K562 (cell line): ENCODE data around the gene ADAMTS20. TPM values are rescaled to one million over a fixed set of nuclear protein-coding genes. Genes with fewer than 3 reads are reported as not detected.

Source experiments
- ATAC-seq: fragments of 200-7000 bp; cut with Tn5 transposase; 3 replicates; pipeline ENCODE4 v1.9.1; 2020; ENCODE audit warnings: moderate library complexity
- BruUV-seq: library from RNA; stranded (reverse); fragments of 400-500 nt; replicated peaks from 2 replicates; lab custom pipeline; 2021; lab: Mats Ljungman, UMichigan
- CTCF ChIA-PET: fragments of 300-600 bp; formaldehyde crosslinking; extraction: SDS; loops from one replicate; lab custom pipeline; 2021; ENCODE audit warnings: low intra/inter-chr PET ratio; lab: Yijun Ruan, JAX
- POLR2A ChIA-PET: fragments of 300-600, 350-650 bp; sonication (Branson Sonifier 250); formaldehyde crosslinking; extraction: SDS; loops from one replicate; lab custom pipeline; 2021; ENCODE audit warnings: antibody characterized with exemption, inconsistent platforms; lab: Yijun Ruan, JAX
- DNase-seq, 4 experiments: peaks; one replicate each; pipeline versions ENCODE4 v3.0.0 to v3.0.0-alpha.2; 2011 to 2018; ENCODE audit warnings: low spot score in 3 of 4, mixed read lengths in 3 of 4; ENCODE audit errors: extremely low read depth in 1 of 4
- FAIRE-seq: peaks from 2 replicates; lab custom pipeline; 2011; peaks lifted over from hg19 to GRCh38; lab: Jason Lieb, UNC
- H2AFZ ChIP-seq: 2 replicates; pipeline ENCODE4 v1.6.0; 2011; ENCODE audit warnings: low read depth, low read length, control low read depth, inconsistent platforms
- H3K27ac ChIP-seq: fragments of 200-600 bp; 3 replicates; pipeline ENCODE4 v1.8.0; 2011; ENCODE audit warnings: low read depth, mild to moderate bottlenecking, control low read depth, inconsistent platforms, low read length, moderate library complexity, mixed read lengths; ENCODE audit errors: extremely low read depth
- H3K27me3 ChIP-seq, 2 experiments: fragments of 300-600 bp in 1 of 2; 2 replicates in 1 of 2; 3 replicates in 1 of 2; pipeline versions ENCODE4 v1.6.0 to v1.8.0; 2011; ENCODE audit warnings: inconsistent platforms in 2 of 2, low read length in 2 of 2, mild to moderate bottlenecking in 1 of 2, mixed read lengths in 1 of 2, moderate library complexity in 1 of 2; ENCODE audit not compliant: control insufficient read depth in 2 of 2, insufficient read depth in 2 of 2
- H3K36me3 ChIP-seq: fragments of 300-600 bp; 3 replicates; pipeline ENCODE4 v1.8.0; 2011; ENCODE audit warnings: mild to moderate bottlenecking, low read length, inconsistent platforms; ENCODE audit not compliant: control insufficient read depth, insufficient read depth
- H3K4me1 ChIP-seq, 2 experiments: fragments of 200-600 bp in 1 of 2; replicated peaks in 1 of 2; 2 replicates in 1 of 2; 3 replicates in 1 of 2; pipeline versions ENCODE4 v1.5.1 to v1.8.0; 2011; ENCODE audit warnings: inconsistent platforms in 2 of 2, low read length in 2 of 2, mild to moderate bottlenecking in 1 of 2, mixed read lengths in 1 of 2, moderate library complexity in 1 of 2; ENCODE audit not compliant: control insufficient read depth in 2 of 2, insufficient read depth in 2 of 2
- H3K4me2 ChIP-seq: 2 replicates; pipeline ENCODE4 v1.6.1; 2011; ENCODE audit warnings: low read length, control low read depth, inconsistent platforms, mixed read lengths; ENCODE audit not compliant: insufficient read depth
- H3K4me3 ChIP-seq: fragments of 200-600 bp; sonication (generic), shearing (Covaris generic); 2 replicates; pipeline ENCODE4 v1.5.1; 2016; ENCODE audit warnings: control low read depth, inconsistent platforms
- H3K79me2 ChIP-seq: fragments of 200-600 bp; 3 replicates; pipeline ENCODE4 v1.8.0; 2011; ENCODE audit warnings: low read length, inconsistent platforms; ENCODE audit not compliant: control insufficient read depth, insufficient read depth
- H3K9ac ChIP-seq, 2 experiments: 2 replicates each; pipeline versions ENCODE4 v1.6.0 to v1.6.1; 2011; ENCODE audit warnings: low read depth in 2 of 2, low read length in 2 of 2, control low read depth in 1 of 2, inconsistent platforms in 1 of 2, mild to moderate bottlenecking in 1 of 2, mixed read lengths in 1 of 2; ENCODE audit not compliant: insufficient read depth in 1 of 2
- H3K9me1 ChIP-seq: one replicate; pipeline ENCODE4 v1.6.0; 2011; ENCODE audit warnings: inconsistent platforms, mild to moderate bottlenecking, low read length, moderate library complexity; ENCODE audit not compliant: control insufficient read depth, insufficient read depth
- H3K9me3 ChIP-seq: replicated peaks from 2 replicates; pipeline ENCODE4 v1.5.1; 2011; ENCODE audit warnings: low read depth, low read length, inconsistent platforms; ENCODE audit not compliant: control insufficient read depth, insufficient read depth
- H4K20me1 ChIP-seq: replicated peaks from 2 replicates; pipeline ENCODE4 v1.6.1; 2011; ENCODE audit warnings: low read length, inconsistent platforms, mixed read lengths; ENCODE audit not compliant: control insufficient read depth, insufficient read depth
- BRD4 ChIP-seq: fragments of 200-600 bp; sonication (generic); IDR thresholded peaks from 2 replicates; pipeline ENCODE4 v1.6.1; 2017; ENCODE audit warnings: inconsistent platforms
- CHCHD3 ChIP-seq: fragments of 250-450 bp; sonication (Bioruptor Pico); IDR thresholded peaks from 2 replicates; pipeline ENCODE4 v2.1.2; 2022; ENCODE audit warnings: mild to moderate bottlenecking
- DIDO1 ChIP-seq: fragments of 450-650 bp; IDR thresholded peaks from 2 replicates; pipeline ENCODE4 v1.6.1; 2016; ENCODE audit warnings: low read depth, missing biosample characterization, missing genetic modification characterization
- KLF13 ChIP-seq: fragments of 450-650 bp; IDR thresholded peaks from 2 replicates; pipeline ENCODE4 v1.6.1; 2016; ENCODE audit warnings: missing genetic modification characterization, low read depth, mild to moderate bottlenecking, missing compliant biosample characterization, moderate library complexity, borderline replicate concordance
- NR2C1 ChIP-seq, 2 experiments: fragments of 450-650 bp; IDR thresholded peaks; 2 replicates each; pipeline ENCODE4 v1.6.1; 2017; ENCODE audit warnings: mild to moderate bottlenecking in 2 of 2, antibody characterized with exemption in 1 of 2, inconsistent platforms in 1 of 2, missing compliant biosample characterization in 1 of 2, missing genetic modification characterization in 1 of 2
- NR2C2 ChIP-seq, 2 experiments: fragments of 200-800 bp in 1 of 2; sonication (Bioruptor generic) in 1 of 2; sonication (generic) in 1 of 2; formaldehyde crosslinking in 1 of 2; IDR thresholded peaks; 2 replicates each; pipeline versions ENCODE4 v1.6.1 to v1.8.0; 2016 to 2022; ENCODE audit warnings: mild to moderate bottlenecking in 1 of 2, missing compliant biosample characterization in 1 of 2, missing genetic modification characterization in 1 of 2, missing genetic modification reagents in 1 of 2
- POLR3G ChIP-seq: IDR thresholded peaks from 2 replicates; pipeline ENCODE4 v1.6.1; 2011; ENCODE audit not compliant: insufficient read length, insufficient replicate concordance; ENCODE audit errors: extremely low read depth
- RUNX1 ChIP-seq: sonication (generic); IDR thresholded peaks from 2 replicates; pipeline ENCODE4 v1.6.1; 2016; ENCODE audit warnings: antibody characterized with exemption, low read depth
- ZNF668 ChIP-seq: fragments of 250-450 bp; sonication (Bioruptor Pico); IDR thresholded peaks from 2 replicates; pipeline ENCODE4 v1.8.0; 2022; ENCODE audit warnings: mild to moderate bottlenecking, inconsistent platforms
- WGBS: fragments of 100-300 bp; shearing (Covaris generic); methylation state at CpG from one replicate; pipeline ENCODE4 v1.1.6; 2016; ENCODE audit warnings: low coverage, mixed read lengths; ENCODE audit not compliant: insufficient coverage; ENCODE audit errors: missing lambda C conversion rate; 5-methylcytosine and 5-hydroxymethylcytosine counted together
- in situ Hi-C: fragments of 300-500 bp; cut with MboI; formaldehyde crosslinking; loops from 4 replicates; pipeline ENCODE4 v1.15.0; 2018; ENCODE audit warnings: inconsistent platforms, mixed read lengths
- intact Hi-C: fragments of 100-400 bp; cut with micrococcal nuclease; formaldehyde crosslinking; loops from 2 replicates; pipeline ENCODE4 v1.14.2; 2022
- polyA plus RNA-seq, 8 experiments: library from polyadenylated mRNA; depleted of rRNA in 4 of 8; stranded (reverse) in 5 of 8; unstranded in 3 of 8; fragments of >200 nt; fragmentation: Nextera tagmentation in 2 of 8; fragmentation: Illumina TruSeq in 1 of 8; extraction: Ambion mirVana in 2 of 8; extraction: Trizol in 1 of 8; gene quantifications; 2 replicates each; pipeline versions ENCODE4 v1.2.1 to v1.2.3, GENCODE V29; 2011 to 2014; ENCODE audit warnings: inconsistent platforms in 1 of 8, missing spikeins in 1 of 8
- total RNA-seq, 7 experiments: library from RNA; depleted of rRNA in 6 of 7; stranded (reverse); fragments of >200 nt in 6 of 7; fragmentation: Illumina TruSeq in 2 of 7; extraction: Trizol in 2 of 7; gene quantifications; 2 replicates each; pipeline versions ENCODE4 v1.2.1 to v1.2.3, GENCODE V29; 2011 to 2021; ENCODE audit warnings: low replicate concordance in 1 of 7
- TF ChIP-seq, protein P1 (sequence below): fragments of 250-450 bp; sonication (Bioruptor Pico); IDR thresholded peaks from 2 replicates; pipeline ENCODE4 v1.8.0; 2021; ENCODE audit warnings: moderate library complexity, mild to moderate bottlenecking, inconsistent platforms
- TF ChIP-seq, protein P2 (sequence below), 2 experiments: fragments of 450-650 bp in 1 of 2; sonication (generic) in 1 of 2; formaldehyde crosslinking in 1 of 2; IDR thresholded peaks in 1 of 2; conservative IDR thresholded peaks in 1 of 2; 2 replicates each; pipeline versions ENCODE4 v1.6.1 to v1.8.1; 2016 to 2023; ENCODE audit warnings: mild to moderate bottlenecking in 2 of 2, moderate library complexity in 2 of 2, inconsistent platforms in 1 of 2, missing genetic modification reagents in 1 of 2
- TF ChIP-seq, protein P3 (sequence below): fragments of 450-650 bp; IDR thresholded peaks from 2 replicates; pipeline ENCODE4 v1.7.1; 2018; ENCODE audit warnings: mild to moderate bottlenecking, low read depth; ENCODE audit not compliant: partially characterized antibody

Gene ADAMTS20
- total and polyA plus RNA-seq, 9 of the 15 experiments (the other 6 are each of a cell fraction or from before 2014, with no cell fraction given), result 0.01 to 0.84 (median 0.07) TPM; not detected in 2

DNA sequence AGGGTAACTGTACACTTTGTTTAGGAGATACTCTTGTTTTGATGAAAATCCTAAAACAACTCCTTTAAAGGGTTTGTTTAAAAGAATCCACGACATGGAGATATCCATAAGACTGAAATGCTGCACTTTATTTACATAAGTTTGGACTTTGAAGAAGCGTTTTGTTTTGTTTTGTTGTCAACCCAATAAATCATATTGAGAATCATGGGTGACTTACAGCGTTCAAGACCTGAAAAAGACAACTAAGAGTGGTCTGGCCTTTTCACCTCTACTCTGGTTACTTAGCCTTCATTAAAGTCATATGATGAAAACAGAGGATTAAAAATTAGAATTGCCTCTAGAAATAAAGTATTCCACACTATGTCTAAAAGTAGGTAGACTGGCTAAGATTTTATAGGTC is 234.8 kb downstream of the ADAMTS20 start:
- POLR2A ChIA-PET, result interaction anchor here (0.7 kb wide), 1 partner anchor 409 kb away, joined by 3 read pairs; no protein-coding TSS in a partner anchor
- BruUV-seq, result no TSS peak
- DNase-seq, result no peak
- ATAC-seq, result no peak
- H3K4me2 ChIP-seq, result no peak overlapping the region
- WGBS, result 0% methylated on average over 3 of the region's 3 CpGs
- no peak for FAIRE-seq
- intact Hi-C loops, result no loop called here
- in situ Hi-C loops, result no loop called here
- H3K9me3 ChIP-seq, result no peaks in the 10 kb centered on the region
- no peaks in the 10 kb centered on the region for H3K4me1 ChIP-seq
- H4K20me1 ChIP-seq, result no peaks in the 10 kb centered on the region
- no peaks in the 10 kb centered on the region for H3K9me1 ChIP-seq
- no peaks in the 10 kb centered on the region for H3K36me3 ChIP-seq
- H3K27ac ChIP-seq, result no peak overlapping the region
- H3K79me2 ChIP-seq, result no peaks in the 10 kb centered on the region
- TF ChIP-seq NR2C1 (IDR thresholded peaks at IDR 0.05) (no peak), NR2C1 (tag; IDR thresholded peaks at IDR 0.05) (no peak), NR2C2 (CRISPR knock-in tag; IDR thresholded peaks at IDR 0.05) (no peak), NR2C2 (tag; IDR thresholded peaks at IDR 0.05) (no peak), CHCHD3 (CRISPR knock-in tag) (no peak), KLF13 (tag) (no peak), BRD4 (no peak)
- no peak overlapping the region for H2AFZ ChIP-seq
- H3K4me3 ChIP-seq, result no peak overlapping the region
- CTCF ChIA-PET, result no interaction called here
- H3K9ac ChIP-seq, result no peak overlapping the region
- no peaks in the 10 kb centered on the region for H3K27me3 ChIP-seq

DNA sequence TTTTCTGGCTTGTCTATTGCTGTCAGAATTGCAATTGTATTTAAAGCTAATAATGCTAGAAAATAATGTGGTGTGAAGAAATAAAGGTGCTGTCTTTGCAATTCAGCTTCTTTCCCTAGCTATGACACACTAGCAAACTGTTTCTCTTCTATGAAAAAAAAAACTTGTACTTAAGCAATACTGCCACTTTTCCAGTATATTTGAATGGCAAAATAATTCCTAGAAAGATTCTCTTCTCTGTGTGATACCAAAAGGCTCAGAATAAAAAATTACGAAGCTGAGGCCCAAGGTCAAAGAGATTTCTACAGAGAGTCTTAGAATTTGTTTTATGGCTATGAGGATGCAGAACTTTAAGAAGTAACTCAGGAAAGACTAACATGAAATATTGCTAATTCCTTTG is 235.5 kb downstream of the ADAMTS20 start:
- POLR2A ChIA-PET, result interaction anchor here (0.7 kb wide), 1 partner anchor 410 kb away, joined by 3 read pairs; no protein-coding TSS in a partner anchor
- CTCF ChIA-PET, result no interaction called here
- TF ChIP-seq RUNX1, result no peak
- no peak for TF ChIP-seq ZNF668 (CRISPR knock-in tag)
- TF ChIP-seq, protein P1, sequence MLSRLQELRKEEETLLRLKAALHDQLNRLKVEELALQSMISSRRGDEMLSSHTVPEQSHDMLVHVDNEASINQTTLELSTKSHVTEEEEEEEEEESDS (CRISPR knock-in tag), result no peak
- no peak for TF ChIP-seq DIDO1
- TF ChIP-seq, protein P2, sequence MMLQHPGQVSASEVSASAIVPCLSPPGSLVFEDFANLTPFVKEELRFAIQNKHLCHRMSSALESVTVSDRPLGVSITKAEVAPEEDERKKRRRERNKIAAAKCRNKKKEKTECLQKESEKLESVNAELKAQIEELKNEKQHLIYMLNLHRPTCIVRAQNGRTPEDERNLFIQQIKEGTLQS (IDR thresholded peaks at IDR 0.05), result no peak
- TF ChIP-seq, protein P2 (CRISPR knock-in tag; conservative IDR thresholded peaks at IDR 0.05), result no peak
- TF ChIP-seq POLR3G, result no peak
- TF ChIP-seq, protein P3, sequence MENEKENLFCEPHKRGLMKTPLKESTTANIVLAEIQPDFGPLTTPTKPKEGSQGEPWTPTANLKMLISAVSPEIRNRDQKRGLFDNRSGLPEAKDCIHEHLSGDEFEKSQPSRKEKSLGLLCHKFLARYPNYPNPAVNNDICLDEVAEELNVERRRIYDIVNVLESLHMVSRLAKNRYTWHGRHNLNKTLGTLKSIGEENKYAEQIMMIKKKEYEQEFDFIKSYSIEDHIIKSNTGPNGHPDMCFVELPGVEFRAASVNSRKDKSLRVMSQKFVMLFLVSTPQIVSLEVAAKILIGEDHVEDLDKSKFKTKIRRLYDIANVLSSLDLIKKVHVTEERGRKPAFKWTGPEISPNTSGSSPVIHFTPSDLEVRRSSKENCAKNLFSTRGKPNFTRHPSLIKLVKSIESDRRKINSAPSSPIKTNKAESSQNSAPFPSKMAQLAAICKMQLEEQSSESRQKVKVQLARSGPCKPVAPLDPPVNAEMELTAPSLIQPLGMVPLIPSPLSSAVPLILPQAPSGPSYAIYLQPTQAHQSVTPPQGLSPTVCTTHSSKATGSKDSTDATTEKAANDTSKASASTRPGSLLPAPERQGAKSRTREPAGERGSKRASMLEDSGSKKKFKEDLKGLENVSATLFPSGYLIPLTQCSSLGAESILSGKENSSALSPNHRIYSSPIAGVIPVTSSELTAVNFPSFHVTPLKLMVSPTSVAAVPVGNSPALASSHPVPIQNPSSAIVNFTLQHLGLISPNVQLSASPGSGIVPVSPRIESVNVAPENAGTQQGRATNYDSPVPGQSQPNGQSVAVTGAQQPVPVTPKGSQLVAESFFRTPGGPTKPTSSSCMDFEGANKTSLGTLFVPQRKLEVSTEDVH, result no peak

More for the DNA sequence above, 235.5 kb downstream of the ADAMTS20 start:
- ATAC-seq (no peak), FAIRE-seq (no peak), DNase-seq (no peak)
- no peaks in the 10 kb centered on the region for H3K9me1 ChIP-seq
- in situ Hi-C loops (no loop called here), intact Hi-C loops (no loop called here)
- H2AFZ ChIP-seq, result no peak overlapping the region
- no peak overlapping the region for H3K4me2 ChIP-seq
- no peak overlapping the region for H3K4me3 ChIP-seq
- no peaks in the 10 kb centered on the region for H3K79me2 ChIP-seq
- no peaks in the 10 kb centered on the region for H3K36me3 ChIP-seq
- H3K9me3 ChIP-seq, result no peaks in the 10 kb centered on the region
- H3K27me3 ChIP-seq, result no peaks in the 10 kb centered on the region
- BruUV-seq, result no TSS peak
- no peaks in the 10 kb centered on the region for H3K4me1 ChIP-seq
- H3K27ac ChIP-seq, result no peak overlapping the region
- H3K9ac ChIP-seq, result no peak overlapping the region
- 9% methylated on average over 1 of the region's 1 CpG for WGBS
- H4K20me1 ChIP-seq, result no peaks in the 10 kb centered on the region
